NCI-H1417 (cell line): ENCODE results near the gene CEP70.
"Not testable (repeated sequence)": the region's sequence is repeated elsewhere in the genome, so short reads cannot be mapped to it uniquely, and the experiment has no call there.

Source experiments
- DNase-seq, 3 experiments: peaks; one replicate each; lab custom pipeline; 2025; lab: John Stamatoyannopoulos, UW

The CEP70 gene

GRCh38 chr3:138513090-138513843, 80.8 kb downstream of the CEP70 start:
- DNase-seq: no peak

GRCh38 chr3:138511945-138512344, 82.1 kb downstream of the CEP70 start:
- DNase-seq: no peak

- DNase-seq: no peak
Measured at GRCh38 chr3:138509586-138509985, 84.5 kb downstream of the CEP70 start.

DNA sequence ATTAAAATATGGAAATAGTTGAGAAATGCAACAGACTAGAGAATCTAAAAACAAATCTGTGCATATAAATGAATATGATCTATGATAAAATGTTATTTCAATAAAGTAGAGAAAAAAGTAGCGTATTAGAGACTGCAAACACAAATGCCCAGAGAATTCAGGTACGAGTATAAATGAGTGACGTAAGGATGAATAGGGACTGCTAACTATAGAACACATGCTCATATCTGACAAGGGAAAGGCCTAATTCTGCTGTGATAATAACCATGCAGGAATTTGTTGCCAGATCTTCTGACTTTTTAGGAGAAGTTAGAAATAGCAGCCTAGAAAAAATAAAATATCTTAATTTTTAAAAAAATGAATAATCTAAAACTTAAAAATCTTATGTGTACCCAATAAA, 86.5 kb downstream of the CEP70 start:
- no peak for DNase-seq

DNA sequence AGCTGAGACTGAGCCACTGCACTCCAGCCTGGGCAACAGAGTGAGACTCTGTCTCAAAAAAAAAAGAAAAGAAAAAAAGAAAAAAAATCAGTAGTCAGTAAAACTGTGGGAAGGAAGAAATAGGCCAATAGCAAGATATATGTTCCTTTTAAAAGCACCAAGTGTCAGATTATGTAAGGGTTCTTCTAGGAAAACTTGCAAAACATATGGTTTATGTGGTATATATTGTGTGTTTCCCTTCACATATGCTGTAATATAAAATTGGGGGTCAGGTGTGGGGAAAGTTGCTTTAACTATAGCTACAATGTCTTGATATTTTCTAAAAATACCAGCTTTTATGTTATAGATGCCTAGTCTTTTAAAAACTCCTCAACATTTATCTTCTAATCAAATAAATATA, 95.1 kb downstream of the CEP70 start:
- no peak for DNase-seq

- DNase-seq: no peak
Measured at GRCh38 chr3:138497851-138498250, 96.2 kb downstream of the CEP70 start.

DNA sequence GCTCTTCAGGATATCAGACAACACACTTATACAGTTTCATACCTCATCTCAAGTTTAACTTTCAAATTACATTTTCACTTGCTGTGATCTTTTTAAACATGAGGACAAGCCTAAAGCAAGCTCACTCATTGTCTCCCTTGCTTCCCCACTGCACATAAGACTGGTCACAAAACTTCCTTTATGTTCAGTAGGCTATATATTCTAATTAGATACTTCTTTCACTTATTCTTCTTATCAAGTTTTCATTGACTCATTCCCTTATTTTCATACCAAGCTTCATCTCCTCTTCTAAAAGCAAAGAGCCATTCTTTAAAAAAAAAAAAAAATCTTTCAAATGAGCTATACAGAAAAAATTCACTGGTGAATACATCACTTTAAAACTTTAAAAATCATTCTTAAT, 97.0 kb downstream of the CEP70 start:
- DNase-seq: no peak

- DNase-seq: no peak
Measured at GRCh38 chr3:138496436-138496835, 97.6 kb downstream of the CEP70 start.

DNA sequence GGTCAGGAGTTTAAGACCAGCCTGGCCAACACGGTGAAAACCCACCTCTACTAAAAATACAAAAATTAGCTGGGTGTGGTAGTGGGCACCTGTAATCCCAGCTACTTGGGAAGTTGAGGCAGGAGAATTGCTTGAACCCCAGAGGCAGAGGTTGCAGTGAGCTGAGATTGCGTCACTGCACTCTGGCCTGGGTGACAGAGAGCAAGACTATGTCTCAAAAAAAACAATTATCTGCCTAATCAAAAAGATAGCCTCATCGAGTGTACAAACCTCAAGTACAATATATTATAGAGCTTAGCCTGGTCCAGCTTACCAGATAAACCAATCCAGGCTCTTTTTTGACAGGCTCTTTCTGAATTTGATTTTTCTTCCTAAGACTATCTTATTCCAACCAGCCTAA, 98.4 kb downstream of the CEP70 start:
- not testable (repeated sequence) for DNase-seq

- no peak for DNase-seq
Measured at GRCh38 chr3:138494607-138494929, 99.5 kb downstream of the CEP70 start.

DNA sequence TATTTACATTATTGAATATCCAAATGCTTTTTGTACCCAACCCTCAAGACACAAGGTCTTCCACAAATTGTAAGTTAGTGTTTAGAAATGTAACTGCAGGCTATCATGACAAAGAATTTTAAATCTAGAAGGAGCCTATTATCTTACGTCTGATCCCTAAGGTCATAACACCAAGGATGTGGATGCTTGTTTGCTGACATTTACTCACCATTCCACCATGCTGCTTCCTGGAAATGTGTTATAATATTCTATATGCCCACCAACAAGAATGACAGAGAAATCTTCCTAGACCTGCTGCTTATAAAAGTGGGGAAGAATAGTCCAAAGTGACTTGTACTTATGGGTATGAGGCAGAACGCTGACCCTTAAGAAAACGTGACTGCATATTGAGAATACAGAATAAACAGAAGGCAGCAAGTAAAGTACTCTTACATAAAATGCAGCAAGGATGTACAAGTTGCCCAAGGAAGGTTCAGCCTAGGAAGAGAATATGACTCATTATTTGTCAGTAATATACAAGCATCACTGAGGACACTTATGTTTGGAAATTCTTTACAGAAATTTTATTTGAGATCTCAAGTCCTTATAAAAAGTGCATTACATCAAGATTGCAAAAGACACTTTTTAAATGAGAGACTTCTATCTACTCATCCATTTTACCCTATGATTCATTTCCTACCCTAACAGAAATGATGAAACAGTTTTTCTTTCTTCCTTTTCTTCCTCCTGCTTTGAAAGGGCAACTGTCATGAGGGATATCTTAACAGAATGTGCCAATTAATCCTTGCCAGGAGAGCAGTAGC, 100.1 kb downstream of the CEP70 start:
- no peak for DNase-seq

DNA sequence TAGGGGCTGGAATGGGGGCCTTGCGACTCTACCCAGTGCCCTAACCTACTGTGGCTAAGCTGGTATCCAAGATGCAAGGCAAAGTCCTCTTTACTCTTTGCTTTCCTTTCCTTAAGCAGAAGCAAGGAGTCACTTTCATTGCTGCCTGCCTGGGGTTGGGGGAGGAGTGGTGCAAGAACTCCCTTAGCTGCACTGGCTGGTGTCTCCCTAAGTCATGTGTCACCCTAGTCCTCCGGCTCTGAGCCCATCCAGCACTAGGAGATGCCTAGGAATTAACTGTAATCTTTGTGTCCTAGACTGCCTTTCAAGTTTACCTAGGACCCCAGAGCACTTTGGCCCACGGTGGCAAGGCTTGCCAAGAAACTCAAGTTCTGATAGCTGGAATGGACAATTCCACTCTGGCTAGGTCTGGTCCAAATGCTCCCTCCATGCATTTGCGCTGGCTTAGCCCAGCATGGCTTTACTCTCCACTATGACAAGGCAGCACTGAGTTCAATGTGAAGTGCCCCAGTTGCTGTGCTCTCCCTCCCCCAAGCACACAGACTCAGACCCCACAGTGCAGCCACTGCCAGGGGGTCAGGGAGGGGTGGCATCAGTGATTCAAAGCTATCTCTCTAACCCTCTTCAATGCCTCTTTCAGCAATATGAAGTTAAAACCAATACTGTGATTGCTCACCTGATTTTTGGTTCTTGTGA, 100.9 kb downstream of the CEP70 start:
- no peak for DNase-seq

DNA sequence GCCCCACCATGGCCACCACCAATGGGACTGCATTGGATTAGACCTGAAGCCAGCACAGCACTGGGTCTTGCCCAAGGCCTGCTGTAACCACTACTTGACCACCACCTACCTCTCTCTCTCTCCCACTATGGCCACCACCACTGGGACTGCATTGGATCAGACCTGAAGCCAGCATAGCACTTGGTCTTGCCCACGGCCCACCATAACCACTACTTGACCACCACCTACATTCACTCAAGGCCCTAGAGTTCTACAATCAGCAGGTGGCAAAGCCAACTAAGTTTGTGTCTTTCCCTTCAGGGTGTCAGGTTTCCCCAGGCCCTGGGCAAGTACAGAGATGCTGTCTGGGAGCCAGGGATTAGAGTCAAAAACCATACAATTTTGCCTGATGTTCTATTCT, 102.1 kb downstream of the CEP70 start:
- DNase-seq: no peak

DNA sequence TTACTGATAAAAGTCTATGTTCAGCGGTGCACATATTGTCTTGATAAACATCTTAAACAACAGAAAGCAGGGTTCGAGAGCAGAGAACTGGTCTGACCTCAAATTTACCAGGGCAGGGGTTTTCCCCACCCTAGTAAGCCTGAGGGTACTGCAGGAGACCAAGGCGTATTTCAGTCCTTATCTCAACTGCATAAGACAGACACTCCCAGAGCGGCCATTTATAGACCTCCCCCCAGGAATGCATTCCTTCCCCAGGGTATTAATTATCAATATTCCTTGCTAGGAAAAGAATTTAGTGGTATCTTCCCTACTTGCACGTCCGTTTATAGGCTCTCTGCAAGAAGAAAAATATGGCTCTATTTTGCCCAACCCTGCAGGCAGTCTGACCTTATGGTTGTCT, 107.5 kb downstream of the CEP70 start:
- not testable (repeated sequence) for DNase-seq

GRCh38 chr3:138484672-138485071, 109.4 kb downstream of the CEP70 start:
- not testable (repeated sequence) for DNase-seq

DNA sequence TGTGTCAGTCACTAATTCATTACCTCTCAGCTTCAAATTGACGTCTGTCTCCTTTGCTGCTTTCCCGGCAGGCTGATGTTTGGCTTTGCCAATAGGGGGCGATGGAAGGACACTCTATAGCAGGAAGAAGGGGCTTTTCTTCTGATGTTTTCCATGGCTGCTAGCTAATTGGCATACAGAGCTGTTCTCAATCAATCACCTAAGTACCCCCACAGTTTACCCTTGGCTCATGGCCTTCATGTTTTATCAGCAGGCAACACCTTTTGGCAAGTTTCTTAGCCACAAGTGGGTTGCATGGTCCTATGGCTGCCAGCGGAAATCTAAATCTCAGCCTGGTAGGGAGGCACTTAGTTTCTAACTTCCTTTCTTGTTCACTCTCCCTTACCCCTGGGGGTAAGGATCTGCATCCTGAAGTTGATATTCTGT, 114.6 kb downstream of the CEP70 start:
- peak in 1 of 3 experiments; percentile 30 for DNase-seq

GRCh38 chr3:138477801-138478200, 116.3 kb downstream of the CEP70 start:
- DNase-seq: no peak

DNA sequence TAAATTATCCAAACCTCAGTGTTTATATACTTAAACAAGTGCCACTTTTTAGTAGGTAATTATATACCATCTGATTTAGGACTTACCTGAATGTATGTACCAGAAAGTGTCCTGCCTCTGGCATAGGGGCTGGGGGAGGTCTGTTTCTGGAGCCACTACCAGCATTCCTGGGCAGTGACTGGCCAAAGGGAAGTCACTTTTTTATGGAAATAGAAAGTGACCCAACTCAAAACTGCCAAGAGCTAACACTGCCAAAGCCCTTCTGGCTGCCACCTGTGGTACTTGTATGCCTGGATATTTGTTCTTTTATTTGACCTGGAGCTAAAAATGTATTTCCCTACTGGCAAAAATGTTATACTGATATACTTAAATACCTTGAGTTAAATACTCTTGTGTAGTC, 116.9 kb downstream of the CEP70 start:
- DNase-seq: no peak

GRCh38 chr3:138476526-138476925, 117.5 kb downstream of the CEP70 start:
- no peak for DNase-seq

DNA sequence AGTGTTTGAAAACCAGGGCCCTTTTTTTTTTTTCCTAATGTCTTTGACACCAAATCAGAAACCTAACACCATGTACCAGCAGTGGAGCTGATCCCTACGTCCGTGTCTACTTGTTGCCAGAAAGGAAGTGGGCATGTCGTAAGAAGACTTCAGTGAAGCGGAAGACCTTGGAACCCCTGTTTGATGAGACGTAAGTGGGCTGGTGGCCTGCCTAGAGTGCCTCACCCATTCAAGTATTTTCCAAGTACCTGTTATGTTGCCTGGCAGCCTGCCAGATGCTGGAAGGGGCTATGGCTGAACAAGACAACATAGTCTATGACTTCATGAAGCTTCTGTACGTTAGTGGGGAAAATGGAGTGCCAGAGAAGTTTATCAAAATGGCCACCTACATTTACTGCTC, 119.9 kb downstream of the CEP70 start:
- DNase-seq: peak in 2 of 3 experiments; percentile 4 to 82

- DNase-seq: no peak
Measured at GRCh38 chr3:138473391-138473790, 120.7 kb downstream of the CEP70 start.

DNA sequence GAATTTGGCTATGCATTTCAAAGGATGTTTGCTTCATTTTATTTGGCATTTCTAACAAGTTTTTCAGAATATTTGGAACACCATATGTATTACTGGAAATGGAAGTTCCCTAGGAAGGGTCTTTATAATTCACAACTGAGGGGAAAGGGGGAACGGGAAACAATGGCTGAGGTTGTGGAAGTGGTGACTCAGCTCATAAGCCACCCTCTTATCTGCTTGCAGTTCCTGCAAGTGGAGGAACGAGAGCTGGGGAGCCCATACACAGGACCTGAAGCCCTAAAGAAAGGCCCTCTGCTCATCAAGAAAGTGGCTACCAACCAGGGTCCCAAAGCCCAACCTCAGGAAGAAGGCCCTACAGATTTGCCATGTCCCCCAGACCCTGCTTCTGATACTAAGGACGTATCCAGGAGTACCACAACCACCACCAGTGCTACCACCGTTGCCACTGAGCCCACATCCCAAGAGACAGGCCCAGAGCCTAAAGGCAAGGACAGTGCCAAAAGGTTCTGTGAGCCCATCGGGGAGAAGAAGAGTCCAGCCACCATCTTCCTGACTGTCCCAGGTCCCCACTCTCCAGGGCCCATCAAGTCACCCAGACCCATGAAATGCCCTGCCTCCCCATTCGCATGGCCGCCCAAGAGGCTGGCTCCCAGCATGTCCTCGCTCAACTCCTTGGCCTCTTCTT, 121.8 kb downstream of the CEP70 start:
- no peak for DNase-seq
